22Rv1 (cell line): ENCODE measurements around the gene PLXNA4.

Experiments used
- CTCF ChIP-seq: fragments of 450-650 bp; IDR thresholded peaks from 2 replicates; pipeline ENCODE4 v1.5.1; 2017; ENCODE audit warnings: mild to moderate bottlenecking
- ZFX ChIP-seq: fragments of 450-650 bp; IDR thresholded peaks from 2 replicates; pipeline ENCODE4 v1.6.1; 2017; ENCODE audit warnings: antibody characterized with exemption, borderline replicate concordance

GRCh38 chr7:132160611-132161532 is 415.4 kb downstream of the PLXNA4 start:
- TF ChIP-seq CTCF (no peak), ZFX (no peak)
